ENCODE results near the gene ZDHHC23.

ZDHHC23 gene

GRCh38 chr3:113947372-113948014 lies at the start of gene ZDHHC23:
Gene ZDHHC23 (plus strand): TSS chr3:113948013. CDS start chr3:113948803, 790 bp downstream.
- TF ChIP-seq JUND (IDR thresholded peaks at IDR 0.05; ENCODE audit: low read depth): no peak
- DNase-seq (ENCODE audit: low read depth in 1 of 2, low spot score in 1 of 2): peak; percentile 84 to 90
- in situ Hi-C loops (cut with HindIII; ENCODE audit: low pct_unique_long_range_greater_than_20kb, low sequenced_read_pairs): no loop called here

GRCh38 chr3:113898892-113899291 lies 48.9 kb upstream of the ZDHHC23 start:
- in situ Hi-C loops (cut with HindIII; ENCODE audit: low pct_unique_long_range_greater_than_20kb, low sequenced_read_pairs): no loop called here
- no peak for TF ChIP-seq JUND (IDR thresholded peaks at IDR 0.05; ENCODE audit: low read depth)
- no peak for DNase-seq (ENCODE audit: low read depth in 1 of 2, low spot score in 1 of 2)

GRCh38 chr3:113906568-113907140 lies 41.2 kb upstream of the ZDHHC23 start:
- no peak for DNase-seq (ENCODE audit: low read depth in 1 of 2, low spot score in 1 of 2)
- TF ChIP-seq JUND (IDR thresholded peaks at IDR 0.05; ENCODE audit: low read depth): no peak
- in situ Hi-C loops (cut with HindIII; ENCODE audit: low pct_unique_long_range_greater_than_20kb, low sequenced_read_pairs): no loop called here

- in situ Hi-C loops (cut with HindIII; ENCODE audit: low pct_unique_long_range_greater_than_20kb, low sequenced_read_pairs): no loop called here
- no peak for TF ChIP-seq JUND (IDR thresholded peaks at IDR 0.05; ENCODE audit: low read depth)
- DNase-seq (ENCODE audit: low read depth in 1 of 2, low spot score in 1 of 2): no peak
Measured at GRCh38 chr3:113908133-113908532, 39.7 kb upstream of the ZDHHC23 start.

- in situ Hi-C loops (cut with HindIII; ENCODE audit: low pct_unique_long_range_greater_than_20kb, low sequenced_read_pairs): no loop called here
- no peak for DNase-seq (ENCODE audit: low read depth in 1 of 2, low spot score in 1 of 2)
- no peak for TF ChIP-seq JUND (IDR thresholded peaks at IDR 0.05; ENCODE audit: low read depth)
Measured at GRCh38 chr3:113910966-113911365, 36.8 kb upstream of the ZDHHC23 start.

GRCh38 chr3:113912552-113913236 lies 35.1 kb upstream of the ZDHHC23 start:
- no peak for TF ChIP-seq JUND (IDR thresholded peaks at IDR 0.05; ENCODE audit: low read depth)
- in situ Hi-C loops (cut with HindIII; ENCODE audit: low pct_unique_long_range_greater_than_20kb, low sequenced_read_pairs): no loop called here
- peak in 1 of 2 experiments; percentile 87 for DNase-seq (ENCODE audit: low read depth in 1 of 2, low spot score in 1 of 2)

- in situ Hi-C loops (cut with HindIII; ENCODE audit: low pct_unique_long_range_greater_than_20kb, low sequenced_read_pairs): no loop called here
- no peak for DNase-seq (ENCODE audit: low read depth in 1 of 2, low spot score in 1 of 2)
- TF ChIP-seq JUND (IDR thresholded peaks at IDR 0.05; ENCODE audit: low read depth): no peak
Measured at GRCh38 chr3:113914646-113915045, 33.2 kb upstream of the ZDHHC23 start.

GRCh38 chr3:113927556-113927955 lies 20.3 kb upstream of the ZDHHC23 start:
- DNase-seq (ENCODE audit: low read depth in 1 of 2, low spot score in 1 of 2): no peak
- in situ Hi-C loops (cut with HindIII; ENCODE audit: low pct_unique_long_range_greater_than_20kb, low sequenced_read_pairs): no loop called here
- no peak for TF ChIP-seq JUND (IDR thresholded peaks at IDR 0.05; ENCODE audit: low read depth)

- TF ChIP-seq JUND (IDR thresholded peaks at IDR 0.05; ENCODE audit: low read depth): no peak
- in situ Hi-C loops (cut with HindIII; ENCODE audit: low pct_unique_long_range_greater_than_20kb, low sequenced_read_pairs): no loop called here
- DNase-seq (ENCODE audit: low read depth in 1 of 2, low spot score in 1 of 2): no peak
Measured at GRCh38 chr3:113946831-113947230, 982 bp upstream of the ZDHHC23 start.

GRCh38 chr3:113948015-113948917 lies 453 bp downstream of the ZDHHC23 start:
- TF ChIP-seq JUND (IDR thresholded peaks at IDR 0.05; ENCODE audit: low read depth): no peak
- in situ Hi-C loops (cut with HindIII; ENCODE audit: low pct_unique_long_range_greater_than_20kb, low sequenced_read_pairs): no loop called here
- peak; percentile 55 to 64 for DNase-seq (ENCODE audit: low read depth in 1 of 2, low spot score in 1 of 2)

- DNase-seq (ENCODE audit: low read depth in 1 of 2, low spot score in 1 of 2): no peak
- no peak for TF ChIP-seq JUND (IDR thresholded peaks at IDR 0.05; ENCODE audit: low read depth)
- in situ Hi-C loops (cut with HindIII; ENCODE audit: low pct_unique_long_range_greater_than_20kb, low sequenced_read_pairs): no loop called here
Measured at GRCh38 chr3:113952921-113953320, 5.1 kb downstream of the ZDHHC23 start.

GRCh38 chr3:113953677-113954076 lies 5.9 kb downstream of the ZDHHC23 start:
- in situ Hi-C loops (cut with HindIII; ENCODE audit: low pct_unique_long_range_greater_than_20kb, low sequenced_read_pairs): no loop called here
- DNase-seq (ENCODE audit: low read depth in 1 of 2, low spot score in 1 of 2): no peak

More at GRCh38 chr3:113953677-113954076, 5.9 kb downstream of the ZDHHC23 start:
- TF ChIP-seq JUND (IDR thresholded peaks at IDR 0.05; ENCODE audit: low read depth): no peak
